Measurements from ENCODE around the gene LRRC3.

Gene LRRC3

DNA sequence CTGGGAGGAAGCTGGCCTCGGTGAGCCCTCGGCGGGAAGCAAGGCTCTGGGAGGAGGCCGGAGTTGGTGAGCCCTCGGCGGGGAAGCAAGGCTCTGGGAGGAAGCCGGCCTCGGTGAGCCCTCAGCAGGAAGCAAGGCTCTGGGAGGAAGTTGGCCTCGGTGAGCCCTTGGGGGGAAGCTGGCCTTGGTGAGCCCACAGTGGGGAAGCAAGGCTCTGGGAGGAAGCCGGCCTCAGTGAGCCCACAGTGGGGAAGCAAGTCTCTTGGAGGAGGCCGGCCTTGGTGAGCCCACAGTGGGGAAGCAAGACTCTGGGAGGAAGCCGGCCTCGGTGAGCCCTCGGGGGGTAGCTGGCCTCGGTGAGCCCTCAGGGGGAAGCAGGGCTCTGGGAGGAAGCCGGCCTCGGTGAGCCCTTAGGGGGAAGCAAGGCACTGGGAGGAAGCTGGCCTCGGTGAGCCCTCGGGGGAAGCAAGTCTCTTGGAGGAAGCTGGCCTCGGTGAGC lies 48.6 kb downstream of the LRRC3 start:
- WGBS, result 93% methylated on average over 20 of the region's 20 CpGs
- H3K27ac ChIP-seq (ENCODE audit: low read length, poor library complexity, severe bottlenecking), result no peak overlapping the region
- H3K4me2 ChIP-seq (ENCODE audit: low read length, poor library complexity, severe bottlenecking), result no peak overlapping the region
- no peak overlapping the region for H3K14ac ChIP-seq (ENCODE audit: low read length in 2 of 2)
- no peak overlapping the region for H3K4me3 ChIP-seq (ENCODE audit: insufficient read depth in 1 of 2, low read depth in 1 of 2, low read length in 2 of 2)
- no peaks in the 10 kb centered on the region for H3K9me3 ChIP-seq (ENCODE audit: control insufficient read depth, low read length)
- no peak overlapping the region for H2BK120ac ChIP-seq (ENCODE audit: low read depth, low read length)
- H3K23ac ChIP-seq (ENCODE audit: low read length in 2 of 2), result no peak overlapping the region
- peaks cover 28 to 42% of the 10 kb centered on the region in 2 experiments for H3K27me3 ChIP-seq (ENCODE audit: control insufficient read depth in 1 of 2, insufficient read depth in 1 of 2, low read length in 2 of 2)
- no peak overlapping the region for H3K9ac ChIP-seq (ENCODE audit: low read length)
- H2AK5ac ChIP-seq (ENCODE audit: low read length, severe bottlenecking), result no peak overlapping the region
- H2BK12ac ChIP-seq (ENCODE audit: low read length in 2 of 2), result no peak overlapping the region
- no peak overlapping the region for H2BK5ac ChIP-seq (ENCODE audit: low read depth, low read length, poor library complexity, severe bottlenecking)
- no peak overlapping the region for H3K18ac ChIP-seq (ENCODE audit: low read depth in 1 of 2, low read length in 2 of 2)
- DNase-seq, result no peak
- H4K8ac ChIP-seq (ENCODE audit: low read length), result no peak overlapping the region
- no peaks in the 10 kb centered on the region for H3K79me1 ChIP-seq (replicated peaks; ENCODE audit: low read length, poor library complexity, severe bottlenecking)
- no peaks in the 10 kb centered on the region for H3K36me3 ChIP-seq (ENCODE audit: control insufficient read depth in 1 of 2, insufficient read depth in 2 of 2, low read depth in 1 of 2, low read length in 2 of 2)
- H4K91ac ChIP-seq (ENCODE audit: low read length), result no peak overlapping the region
- no peaks in the 10 kb centered on the region for H3K4me1 ChIP-seq (ENCODE audit: control insufficient read depth, insufficient read depth, low read depth, low read length)
- H3K4ac ChIP-seq (ENCODE audit: low read depth in 1 of 2, low read length in 2 of 2), result no peak overlapping the region
- no peak overlapping the region for H2AFZ ChIP-seq (ENCODE audit: low read depth, low read length)
- H2BK15ac ChIP-seq (ENCODE audit: low read depth, poor library complexity, severe bottlenecking), result no peak overlapping the region

DNA sequence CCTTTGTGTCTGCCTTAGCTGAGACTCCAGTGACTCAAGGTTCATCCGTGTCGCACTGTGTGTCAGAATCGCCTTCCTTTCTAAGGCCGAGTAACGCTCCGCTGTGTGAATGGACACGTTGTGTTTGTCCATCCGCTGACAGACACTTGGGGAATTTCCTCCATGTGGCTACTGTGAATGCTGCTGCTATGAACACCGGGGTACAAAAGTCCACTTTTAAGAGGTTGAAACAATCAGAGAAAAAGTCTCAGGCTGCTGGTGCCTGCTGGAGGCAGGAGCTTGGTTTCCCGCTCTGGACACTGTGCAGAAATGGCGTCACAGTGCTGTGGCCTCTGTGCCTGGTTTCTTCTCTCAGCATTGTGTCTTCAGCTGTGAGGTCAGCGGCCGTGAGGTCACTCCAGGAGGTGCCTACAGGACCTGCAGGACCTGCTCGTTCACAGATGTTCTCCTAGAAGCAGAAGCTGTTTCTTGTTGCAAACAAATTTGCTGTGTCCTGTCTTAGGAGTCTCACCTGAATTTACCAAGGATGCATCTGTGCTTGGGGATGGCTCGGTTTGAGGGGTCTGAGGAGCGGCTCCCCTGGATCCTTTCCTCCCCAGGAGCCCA lies 50.5 kb downstream of the LRRC3 start:
- Histone ChIP-seq H3K36me3 (ENCODE audit: control insufficient read depth in 1 of 2, insufficient read depth in 2 of 2, low read depth in 1 of 2, low read length in 2 of 2) (no peaks in the 10 kb centered on the region), H2BK12ac (ENCODE audit: low read length in 2 of 2) (no peak overlapping the region), H2AFZ (ENCODE audit: low read depth, low read length) (no peak overlapping the region), H3K4me1 (ENCODE audit: control insufficient read depth, insufficient read depth, low read depth, low read length) (peaks cover 8% of the 10 kb centered on the region), H3K4me3 (ENCODE audit: insufficient read depth in 1 of 2, low read depth in 1 of 2, low read length in 2 of 2) (no peak overlapping the region), H3K14ac (ENCODE audit: low read length in 2 of 2) (no peak overlapping the region), H2BK5ac (ENCODE audit: low read depth, low read length, poor library complexity, severe bottlenecking) (no peak overlapping the region), H3K4ac (ENCODE audit: low read depth in 1 of 2, low read length in 2 of 2) (no peak overlapping the region), H3K23ac (ENCODE audit: low read length in 2 of 2) (no peak overlapping the region), H4K91ac (ENCODE audit: low read length) (no peak overlapping the region), H3K27ac (ENCODE audit: low read length, poor library complexity, severe bottlenecking) (no peak overlapping the region), H2AK5ac (ENCODE audit: low read length, severe bottlenecking) (no peak overlapping the region), H3K4me2 (ENCODE audit: low read length, poor library complexity, severe bottlenecking) (no peak overlapping the region), H2BK120ac (ENCODE audit: low read depth, low read length) (no peak overlapping the region), H3K18ac (ENCODE audit: low read depth in 1 of 2, low read length in 2 of 2) (no peak overlapping the region), H4K8ac (ENCODE audit: low read length) (no peak overlapping the region), H3K79me1 (replicated peaks; ENCODE audit: low read length, poor library complexity, severe bottlenecking) (no peaks in the 10 kb centered on the region), H3K9ac (ENCODE audit: low read length) (no peak overlapping the region), H2BK15ac (ENCODE audit: low read depth, poor library complexity, severe bottlenecking) (no peak overlapping the region), H3K27me3 (ENCODE audit: control insufficient read depth in 1 of 2, insufficient read depth in 1 of 2, low read length in 2 of 2) (peaks cover 25 to 49% of the 10 kb centered on the region in 2 experiments), H3K9me3 (ENCODE audit: control insufficient read depth, low read length) (no peaks in the 10 kb centered on the region)
- DNase-seq, result no peak
- 82% methylated on average over 16 of the region's 16 CpGs for WGBS

DNA sequence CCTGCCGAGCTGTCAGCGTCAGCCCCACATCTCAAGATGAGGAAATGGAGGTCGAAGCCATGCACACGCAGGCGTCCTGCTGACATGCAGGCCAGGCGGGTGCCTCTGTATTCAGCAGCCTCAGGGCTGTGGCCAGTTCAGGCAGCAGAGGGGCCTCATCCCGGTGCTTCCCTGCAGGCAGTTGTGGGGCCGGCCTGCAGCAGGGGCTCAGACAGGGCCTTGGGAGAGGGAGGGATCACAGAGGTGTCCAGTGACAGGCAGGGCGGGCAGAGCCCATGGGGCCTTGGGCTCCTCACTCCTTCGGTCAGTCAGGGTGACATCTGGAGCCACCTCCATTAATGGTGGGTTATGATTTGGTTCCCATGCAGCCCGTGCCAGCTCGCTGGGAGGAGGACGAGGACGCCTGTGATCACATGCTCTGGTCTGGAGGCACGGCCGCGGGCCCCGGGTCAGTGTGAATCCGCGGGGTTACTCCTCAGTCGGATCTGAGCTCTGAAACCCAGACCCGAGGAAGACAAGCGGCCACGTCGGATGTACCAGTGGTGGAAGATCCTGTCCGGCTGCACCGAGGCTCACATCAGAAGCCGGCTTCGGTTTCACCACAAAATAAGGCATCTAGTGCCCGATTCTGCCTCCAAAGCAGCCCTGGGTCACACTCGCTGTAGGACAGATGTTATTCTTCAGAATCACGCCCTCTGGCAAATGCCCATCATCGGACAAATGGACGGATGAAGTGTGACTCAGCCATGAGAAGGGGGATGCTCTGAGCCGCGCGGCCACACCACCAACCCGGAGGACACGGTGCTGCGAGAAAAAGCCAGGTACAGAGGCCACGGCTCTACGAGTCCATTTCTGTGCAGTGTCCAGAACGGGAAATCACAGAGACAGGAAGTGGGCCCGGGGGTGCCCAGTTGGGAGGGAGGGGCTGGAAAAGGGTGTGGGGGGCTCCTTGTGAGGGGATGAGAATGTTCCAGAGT lies 51.3 kb downstream of the LRRC3 start:
- H3K9ac ChIP-seq (ENCODE audit: low read length), result no peak overlapping the region
- H3K27ac ChIP-seq (ENCODE audit: low read length, poor library complexity, severe bottlenecking), result no peak overlapping the region
- H3K79me1 ChIP-seq (replicated peaks; ENCODE audit: low read length, poor library complexity, severe bottlenecking), result no peaks in the 10 kb centered on the region
- H3K18ac ChIP-seq (ENCODE audit: low read depth in 1 of 2, low read length in 2 of 2), result no peak overlapping the region
- H2AFZ ChIP-seq (ENCODE audit: low read depth, low read length), result no peak overlapping the region
- H3K9me3 ChIP-seq (ENCODE audit: control insufficient read depth, low read length), result no peaks in the 10 kb centered on the region
- DNase-seq, result no peak
- no peak overlapping the region for H4K8ac ChIP-seq (ENCODE audit: low read length)
- H3K14ac ChIP-seq (ENCODE audit: low read length in 2 of 2), result no peak overlapping the region
- no peak overlapping the region for H2BK12ac ChIP-seq (ENCODE audit: low read length in 2 of 2)
- H3K4ac ChIP-seq (ENCODE audit: low read depth in 1 of 2, low read length in 2 of 2), result no peak overlapping the region
- no peak overlapping the region for H3K23ac ChIP-seq (ENCODE audit: low read length in 2 of 2)
- 91% methylated on average over 44 of the region's 44 CpGs for WGBS
- H3K4me2 ChIP-seq (ENCODE audit: low read length, poor library complexity, severe bottlenecking), result no peak overlapping the region
- H2BK15ac ChIP-seq (ENCODE audit: low read depth, poor library complexity, severe bottlenecking), result no peak overlapping the region
- no peak overlapping the region for H4K91ac ChIP-seq (ENCODE audit: low read length)
- no peak overlapping the region for H2BK120ac ChIP-seq (ENCODE audit: low read depth, low read length)
- H3K27me3 ChIP-seq (ENCODE audit: control insufficient read depth in 1 of 2, insufficient read depth in 1 of 2, low read length in 2 of 2), result peaks cover 25 to 56% of the 10 kb centered on the region in 2 experiments
- H3K4me1 ChIP-seq (ENCODE audit: control insufficient read depth, insufficient read depth, low read depth, low read length), result peaks cover 9% of the 10 kb centered on the region
- H2AK5ac ChIP-seq (ENCODE audit: low read length, severe bottlenecking), result no peak overlapping the region
- no peak overlapping the region for H3K4me3 ChIP-seq (ENCODE audit: insufficient read depth in 1 of 2, low read depth in 1 of 2, low read length in 2 of 2)
- no peak overlapping the region for H2BK5ac ChIP-seq (ENCODE audit: low read depth, low read length, poor library complexity, severe bottlenecking)
- no peaks in the 10 kb centered on the region for H3K36me3 ChIP-seq (ENCODE audit: control insufficient read depth in 1 of 2, insufficient read depth in 2 of 2, low read depth in 1 of 2, low read length in 2 of 2)
